ENCODE results near the gene WARS2. TPM values are rescaled to one million over a fixed set of nuclear protein-coding genes. Genes with fewer than 3 reads are reported as not detected.

The WARS2 gene
- total RNA-seq, 1 donor from 2014 or later: 10.0 TPM

GRCh38 chr1:119034359-119034758, 106.1 kb downstream of the WARS2 start:
- intact Hi-C loops (cut with micrococcal nuclease): no loop called here

GRCh38 chr1:119032986-119033385, 107.5 kb downstream of the WARS2 start:
- intact Hi-C loops (cut with micrococcal nuclease): no loop called here

GRCh38 chr1:119027759-119028158, 112.7 kb downstream of the WARS2 start:
- intact Hi-C loops (cut with micrococcal nuclease): no loop called here

- intact Hi-C loops (cut with micrococcal nuclease): no loop called here
These were observed 113.5 kb downstream of the WARS2 start for GRCh38 chr1:119026956-119027355.

- intact Hi-C loops (cut with micrococcal nuclease): no loop called here
These were observed 124.9 kb downstream of the WARS2 start for GRCh38 chr1:119015547-119015946.

- intact Hi-C loops (cut with micrococcal nuclease): no loop called here
These were observed 128.1 kb downstream of the WARS2 start for GRCh38 chr1:119012383-119012782.

- intact Hi-C loops (cut with micrococcal nuclease): no loop called here
These were observed 128.7 kb downstream of the WARS2 start for GRCh38 chr1:119011706-119012105.

- intact Hi-C loops (cut with micrococcal nuclease): no loop called here
These were observed 129.3 kb downstream of the WARS2 start for GRCh38 chr1:119011116-119011515.

GRCh38 chr1:119010201-119010600, 130.3 kb downstream of the WARS2 start:
- intact Hi-C loops (cut with micrococcal nuclease): no loop called here

GRCh38 chr1:119009312-119009655, 131.2 kb downstream of the WARS2 start:
- intact Hi-C loops (cut with micrococcal nuclease): no loop called here

- intact Hi-C loops (cut with micrococcal nuclease): no loop called here
These were observed 131.8 kb downstream of the WARS2 start for GRCh38 chr1:119008483-119009311.

- intact Hi-C loops (cut with micrococcal nuclease): no loop called here
These were observed 132.6 kb downstream of the WARS2 start for GRCh38 chr1:119007670-119008482.

GRCh38 chr1:119007339-119007669, 133.1 kb downstream of the WARS2 start:
- intact Hi-C loops (cut with micrococcal nuclease): no loop called here

GRCh38 chr1:119006406-119007279, 133.8 kb downstream of the WARS2 start:
- intact Hi-C loops (cut with micrococcal nuclease): no loop called here

GRCh38 chr1:119005724-119006405, 134.6 kb downstream of the WARS2 start:
- intact Hi-C loops (cut with micrococcal nuclease): loop anchor here (2.0 kb wide), 1 partner anchor 19 kb away; no protein-coding TSS in a partner anchor

- intact Hi-C loops (cut with micrococcal nuclease): loop anchor here (2.0 kb wide), 1 partner anchor 18 kb away; no protein-coding TSS in a partner anchor
These were observed 135.7 kb downstream of the WARS2 start for GRCh38 chr1:119004781-119005180.

GRCh38 chr1:119004129-119004527, 136.3 kb downstream of the WARS2 start:
- intact Hi-C loops (cut with micrococcal nuclease): loop anchor here (2.0 kb wide), 1 partner anchor 17 kb away; no protein-coding TSS in a partner anchor

GRCh38 chr1:119003413-119004128, 136.9 kb downstream of the WARS2 start:
- intact Hi-C loops (cut with micrococcal nuclease): loop anchor here (2.0 kb wide), 1 partner anchor 17 kb away; no protein-coding TSS in a partner anchor

- intact Hi-C loops (cut with micrococcal nuclease): no loop called here
These were observed 138.3 kb downstream of the WARS2 start for GRCh38 chr1:119002028-119002686.

All from T-helper 1 cell treated with Interleukin-12 subunit alpha and Interleukin-12 subunit beta and Interleukin-4 antibody, amounts not matched to agents 30 ng/mL and 1 ng/mL, for 36 hours (primary cell).